H1 (cell line): Measurements from ENCODE around the gene PPP1R12A. TPM values are rescaled to one million over a fixed set of nuclear protein-coding genes. Genes with fewer than 3 reads are reported as not detected.

Source experiments
- polyA plus RNA-seq, 7 experiments: library from polyadenylated mRNA; depleted of rRNA in 3 of 7; stranded (reverse) in 5 of 7; unstranded in 2 of 7; fragments of >200 nt in 5 of 7; fragments of 200-250 nt in 2 of 7; gene quantifications; 1 replicate in 5 of 7; 2 replicates in 1 of 7; 4 replicates in 1 of 7; pipeline versions ENCODE4 v1.2.1 to v1.2.3, GENCODE V29; 2011 to 2013; ENCODE audit warnings: missing spikeins in 2 of 7, mixed read lengths in 2 of 7
- total RNA-seq: library from RNA; stranded (reverse); fragmentation: NEBNext Ultra II Directional; extraction: Animal tissue kit (Norgen Biotek cat#: 25700); gene quantifications from 2 replicates; pipeline ENCODE4 v1.2.1, GENCODE V29; 2021
- TF ChIP-seq, protein P1 (sequence below): IDR thresholded peaks from 2 replicates; pipeline ENCODE4 v1.6.1; 2011; ENCODE audit warnings: low read length, improper control_type of control experiment

The PPP1R12A gene
- total and polyA plus RNA-seq, 2 of the 8 experiments (the other 6 are each of a cell fraction or from before 2014, with no cell fraction given): 14.7 to 81.5 TPM

GRCh38 chr12:79911889-79912656 is 22.8 kb downstream of the PPP1R12A start (continued):
- TF ChIP-seq, protein P1, sequence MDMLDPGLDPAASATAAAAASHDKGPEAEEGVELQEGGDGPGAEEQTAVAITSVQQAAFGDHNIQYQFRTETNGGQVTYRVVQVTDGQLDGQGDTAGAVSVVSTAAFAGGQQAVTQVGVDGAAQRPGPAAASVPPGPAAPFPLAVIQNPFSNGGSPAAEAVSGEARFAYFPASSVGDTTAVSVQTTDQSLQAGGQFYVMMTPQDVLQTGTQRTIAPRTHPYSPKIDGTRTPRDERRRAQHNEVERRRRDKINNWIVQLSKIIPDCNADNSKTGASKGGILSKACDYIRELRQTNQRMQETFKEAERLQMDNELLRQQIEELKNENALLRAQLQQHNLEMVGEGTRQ: no peak
